SW 1271 (cell line): Measurements from ENCODE around the gene PDAP1.
"Not testable (repeated sequence)": the region's sequence is repeated elsewhere in the genome, so short reads cannot be mapped to it uniquely, and the experiment has no call there.

Experiments used
- DNase-seq, 2 experiments: peaks; one replicate each; lab custom pipeline; 2025; lab: John Stamatoyannopoulos, UW

PDAP1 gene

DNA sequence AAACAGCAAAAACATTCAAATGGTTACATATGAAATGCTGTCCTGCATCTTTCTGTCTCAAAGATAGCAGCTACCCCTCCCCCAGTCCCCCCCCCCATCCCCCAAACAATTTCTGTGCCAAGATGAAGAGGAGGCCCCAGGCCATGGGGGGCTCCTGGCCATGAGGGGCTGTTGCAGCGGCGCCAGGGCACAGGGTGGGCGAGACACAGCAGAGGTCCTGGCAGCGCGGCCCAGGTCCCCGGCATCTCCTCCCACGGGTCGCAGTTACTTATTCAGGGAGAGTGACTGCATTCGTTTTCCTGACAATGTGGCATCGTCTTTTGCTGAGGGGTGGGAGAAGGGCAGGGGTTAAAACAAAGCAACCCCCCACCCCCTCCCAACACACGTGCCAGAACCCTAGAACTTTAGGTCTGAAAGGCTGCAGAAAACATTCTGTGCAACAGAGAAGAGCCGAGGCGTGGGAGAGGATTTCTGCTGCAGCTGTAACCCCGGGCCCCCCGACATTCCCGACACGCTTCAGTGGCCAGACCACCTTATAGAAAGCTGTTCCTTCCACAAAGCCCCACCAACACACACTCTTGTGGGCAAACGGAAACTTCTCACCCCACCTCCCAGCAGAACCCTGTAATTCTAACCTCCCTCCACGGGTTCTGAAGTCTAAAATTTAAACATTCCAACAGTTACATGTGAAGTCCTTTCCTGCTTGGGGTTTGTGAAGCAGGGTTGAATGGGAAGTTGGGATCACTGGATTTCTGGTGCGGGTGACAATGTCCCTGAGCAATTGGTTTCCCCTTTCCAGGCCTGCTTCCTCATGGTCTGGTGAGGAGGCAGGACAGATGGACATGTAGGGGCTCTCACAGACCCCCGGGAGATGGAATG lies 11.7 kb downstream of the PDAP1 start:
- DNase-seq = no peak

DNA sequence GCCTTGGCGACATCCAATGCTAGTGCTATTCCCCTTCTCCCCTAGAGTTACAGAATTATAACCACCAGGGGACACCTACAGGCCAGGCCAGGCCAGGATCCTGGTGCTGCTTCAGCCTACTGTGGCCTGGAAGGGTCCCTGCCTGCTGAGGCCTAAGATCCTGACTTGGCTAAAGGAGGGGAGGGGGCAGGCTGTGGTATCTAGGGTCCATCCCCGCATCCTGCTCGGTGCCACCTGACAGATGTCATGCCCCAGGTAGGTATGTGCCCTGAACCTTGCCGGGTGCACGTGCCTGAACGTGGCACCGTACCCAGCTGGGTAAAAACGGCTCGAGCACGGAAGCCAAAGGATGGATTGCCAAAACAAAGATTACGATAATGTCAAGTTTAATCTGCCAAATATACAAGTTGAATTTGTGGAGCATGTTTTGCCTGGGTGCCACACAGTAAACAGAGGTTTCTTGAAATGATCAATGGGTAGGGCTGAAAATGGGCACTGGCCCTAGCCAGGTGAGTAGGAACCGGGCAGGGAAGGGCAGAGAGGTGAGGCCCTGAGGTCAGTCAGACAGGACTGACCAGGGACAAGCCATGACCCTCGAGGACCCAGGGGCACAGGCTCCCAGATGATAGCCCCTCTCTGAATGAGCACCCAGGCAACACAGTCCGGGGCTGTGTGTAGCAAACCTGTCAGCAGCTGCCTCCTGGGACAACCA lies 12.6 kb downstream of the PDAP1 start:
- DNase-seq = no peak

DNA sequence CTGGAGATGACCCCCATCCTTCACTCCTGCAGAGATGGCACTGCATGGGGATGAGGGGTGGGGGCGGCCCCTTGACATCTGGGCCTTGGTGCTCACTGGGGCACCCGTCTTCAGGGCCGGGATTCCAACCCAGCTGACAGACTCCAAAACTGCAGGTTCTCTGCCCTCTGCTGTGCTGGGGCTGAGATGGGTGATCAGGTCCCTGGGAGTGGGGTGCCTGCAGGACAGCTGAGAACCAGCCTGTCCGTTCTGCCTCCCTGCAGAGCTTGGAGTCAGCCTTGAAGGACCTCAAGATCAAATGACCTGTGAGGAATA lies 14.3 kb downstream of the PDAP1 start:
- no peak for DNase-seq

DNA sequence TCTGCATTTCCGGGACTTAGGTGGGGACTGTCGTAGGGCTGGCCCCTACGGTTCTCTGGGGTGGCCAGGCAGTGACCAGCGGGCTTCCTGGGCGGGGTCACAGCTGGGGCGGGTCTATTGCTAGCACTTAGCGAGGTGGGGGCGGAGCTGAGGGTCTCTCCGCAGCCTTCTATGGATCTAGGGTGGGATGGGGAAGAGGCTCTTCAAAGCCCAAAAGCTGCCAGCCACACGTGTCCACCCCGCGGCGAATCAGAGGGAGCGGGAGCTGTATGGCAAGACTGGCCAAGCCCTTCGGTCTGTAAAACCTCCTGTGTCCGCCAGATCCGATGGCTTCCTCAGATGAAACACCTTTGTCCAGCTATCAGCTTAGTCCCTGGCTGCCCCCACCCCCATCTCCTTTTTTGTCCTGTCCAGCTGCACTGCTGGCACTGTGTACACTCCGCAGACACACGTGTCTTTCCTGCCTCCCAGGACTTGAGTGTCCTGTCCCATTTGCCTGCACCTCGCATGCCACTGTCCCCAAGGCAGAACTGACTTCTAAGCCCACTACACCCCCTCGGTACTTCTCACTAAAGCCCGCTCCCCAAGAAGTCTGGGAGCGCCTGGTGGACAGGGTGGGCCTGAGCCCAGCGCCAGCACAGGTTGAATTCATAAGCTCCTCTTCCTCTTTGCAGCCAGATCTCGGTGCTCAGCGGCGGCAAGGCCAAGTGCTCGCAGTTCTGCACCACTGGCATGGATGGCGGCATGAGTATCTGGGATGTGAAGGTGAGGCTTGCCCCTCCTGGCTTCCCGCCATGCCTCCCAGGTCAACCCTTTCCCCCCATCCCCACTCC lies 14.8 kb downstream of the PDAP1 start:
- no peak for DNase-seq

DNA sequence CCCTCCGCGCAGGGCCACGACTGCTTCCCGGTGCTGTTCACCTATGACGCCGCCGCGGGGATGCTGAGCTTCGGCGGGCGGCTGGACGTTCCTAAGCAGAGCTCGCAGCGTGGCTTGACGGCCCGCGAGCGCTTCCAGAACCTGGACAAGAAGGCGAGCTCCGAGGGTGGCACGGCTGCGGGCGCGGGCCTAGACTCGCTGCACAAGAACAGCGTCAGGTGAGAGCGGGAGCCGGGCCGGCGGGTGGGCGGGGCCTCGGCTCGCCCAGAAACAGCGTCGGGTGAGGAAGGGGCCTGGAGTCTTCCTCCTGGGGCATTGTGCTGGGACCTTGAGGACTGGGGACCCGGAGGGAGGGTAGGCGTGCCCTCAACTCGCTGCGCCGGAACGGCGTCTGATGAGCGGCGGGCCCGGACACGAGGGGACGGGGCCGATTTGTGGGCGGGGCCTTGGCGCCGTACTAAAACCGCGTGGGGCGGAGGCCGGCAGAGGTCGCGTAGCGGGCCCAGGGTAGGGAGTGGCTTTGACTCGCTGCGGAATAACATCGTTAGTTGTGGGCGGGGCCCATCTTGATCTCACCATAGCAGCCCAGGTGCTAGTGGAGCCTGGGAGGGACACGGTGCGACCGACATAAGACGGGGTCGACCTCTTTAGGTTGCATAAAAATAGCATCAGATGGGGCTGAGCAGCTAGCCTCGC lies 15.6 kb downstream of the PDAP1 start:
- DNase-seq = no peak

GRCh38 chr7:99392046-99392445 lies 16.4 kb downstream of the PDAP1 start:
- no peak for DNase-seq

DNA sequence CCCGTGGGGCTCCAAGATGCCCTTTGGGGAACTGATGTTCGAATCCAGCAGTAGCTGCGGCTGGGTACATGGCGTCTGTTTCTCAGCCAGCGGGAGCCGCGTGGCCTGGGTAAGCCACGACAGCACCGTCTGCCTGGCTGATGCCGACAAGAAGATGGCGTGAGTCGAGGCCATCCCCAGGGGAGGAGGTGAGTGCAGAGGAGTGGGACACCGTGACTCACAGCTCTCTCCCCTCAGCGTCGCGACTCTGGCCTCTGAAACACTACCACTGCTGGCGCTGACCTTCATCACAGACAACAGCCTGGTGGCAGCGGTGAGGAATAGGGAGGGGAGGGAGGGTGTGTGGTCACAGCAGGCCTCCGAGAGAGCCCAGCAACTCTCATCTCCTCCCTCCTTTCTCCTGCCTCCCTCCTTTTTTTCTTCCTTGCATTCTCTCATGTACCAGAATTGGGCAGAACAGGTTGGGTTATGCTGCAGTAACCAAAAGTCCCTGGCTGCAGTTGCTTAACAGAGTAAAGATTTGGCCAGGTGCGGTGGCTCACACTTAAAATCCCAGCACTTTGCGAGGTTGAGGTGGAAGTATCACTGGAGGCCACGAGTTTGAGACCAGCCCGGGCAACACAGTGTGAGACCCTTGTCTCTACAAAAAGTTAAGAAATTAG lies 17.3 kb downstream of the PDAP1 start:
- DNase-seq = no peak

DNA sequence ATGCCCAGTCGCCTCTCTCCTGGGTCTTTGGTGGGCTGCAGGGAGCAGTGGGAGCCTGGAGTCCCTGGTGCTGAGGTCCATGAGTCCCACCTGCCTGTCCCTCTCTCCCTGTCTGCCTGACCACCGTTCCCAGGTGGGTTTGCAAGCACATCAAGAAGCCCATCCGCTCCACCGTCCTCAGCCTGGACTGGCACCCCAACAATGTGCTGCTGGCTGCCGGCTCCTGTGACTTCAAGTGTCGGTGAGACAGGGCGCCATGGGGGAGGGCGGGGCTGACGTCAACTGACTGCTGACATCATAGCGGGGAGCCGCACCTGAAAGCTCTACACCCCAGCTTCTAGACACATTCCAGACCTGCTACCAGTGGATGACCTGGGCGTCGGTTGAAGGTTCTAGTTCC lies 18.6 kb downstream of the PDAP1 start:
- DNase-seq = no peak

DNA sequence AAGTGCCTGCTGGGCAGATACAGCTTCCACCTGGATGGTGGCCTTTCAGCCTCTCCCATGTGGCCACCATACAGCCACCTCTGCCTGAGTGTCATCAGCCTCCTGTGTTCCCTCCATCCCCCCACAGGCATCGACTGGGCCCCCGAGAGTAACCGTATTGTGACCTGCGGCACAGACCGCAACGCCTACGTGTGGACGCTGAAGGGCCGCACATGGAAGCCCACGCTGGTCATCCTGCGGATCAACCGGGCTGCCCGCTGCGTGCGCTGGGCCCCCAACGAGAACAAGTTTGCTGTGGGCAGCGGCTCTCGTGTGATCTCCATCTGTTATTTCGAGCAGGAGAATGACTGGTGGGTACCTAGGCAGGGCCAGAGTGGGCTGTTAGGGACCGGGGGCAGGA lies 20.5 kb downstream of the PDAP1 start:
- no peak for DNase-seq

- not testable (repeated sequence) for DNase-seq
Observed at GRCh38 chr7:99387239-99387635, 21.2 kb downstream of the PDAP1 start.

DNA sequence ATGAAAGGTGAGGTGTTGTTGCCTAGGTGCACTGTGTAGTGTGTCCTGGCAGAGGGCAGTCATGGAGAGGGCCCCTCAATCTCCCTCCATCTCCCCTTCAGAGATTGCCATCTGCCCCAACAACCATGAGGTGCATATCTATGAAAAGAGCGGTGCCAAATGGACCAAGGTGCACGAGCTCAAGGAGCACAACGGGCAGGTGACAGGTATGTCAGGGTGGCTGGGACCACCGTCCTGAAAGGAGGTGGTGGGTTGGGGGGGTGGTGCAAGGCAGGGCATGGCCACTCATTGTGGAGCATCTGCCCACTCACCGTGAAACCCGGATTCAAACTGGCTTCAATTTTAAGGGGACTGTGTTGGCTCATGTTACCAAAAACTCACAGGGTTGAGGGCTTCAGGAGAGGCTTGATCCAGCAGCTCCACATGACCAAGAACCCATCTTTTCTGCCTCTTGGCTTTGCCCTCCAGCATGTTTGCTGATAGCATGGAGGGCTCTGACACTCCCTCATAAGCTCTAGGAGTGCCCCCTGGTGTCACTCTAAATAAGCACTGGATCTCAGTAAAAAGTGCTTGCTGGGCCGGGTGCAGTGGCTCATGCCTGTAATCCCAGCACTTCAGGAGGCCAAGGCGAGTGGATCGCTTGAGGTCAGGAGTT lies 21.7 kb downstream of the PDAP1 start:
- peak; percentile 31 to 53 for DNase-seq

- no peak for DNase-seq
Observed at GRCh38 chr7:99385564-99385963, 22.8 kb downstream of the PDAP1 start.

- no peak for DNase-seq
Observed at GRCh38 chr7:99384523-99384922, 23.9 kb downstream of the PDAP1 start.

GRCh38 chr7:99383791-99384370 lies 24.5 kb downstream of the PDAP1 start:
- DNase-seq = no peak

- no peak for DNase-seq
Observed at GRCh38 chr7:99383203-99383602, 25.2 kb downstream of the PDAP1 start.

GRCh38 chr7:99381664-99382075 lies 26.7 kb downstream of the PDAP1 start:
- DNase-seq = no peak

DNA sequence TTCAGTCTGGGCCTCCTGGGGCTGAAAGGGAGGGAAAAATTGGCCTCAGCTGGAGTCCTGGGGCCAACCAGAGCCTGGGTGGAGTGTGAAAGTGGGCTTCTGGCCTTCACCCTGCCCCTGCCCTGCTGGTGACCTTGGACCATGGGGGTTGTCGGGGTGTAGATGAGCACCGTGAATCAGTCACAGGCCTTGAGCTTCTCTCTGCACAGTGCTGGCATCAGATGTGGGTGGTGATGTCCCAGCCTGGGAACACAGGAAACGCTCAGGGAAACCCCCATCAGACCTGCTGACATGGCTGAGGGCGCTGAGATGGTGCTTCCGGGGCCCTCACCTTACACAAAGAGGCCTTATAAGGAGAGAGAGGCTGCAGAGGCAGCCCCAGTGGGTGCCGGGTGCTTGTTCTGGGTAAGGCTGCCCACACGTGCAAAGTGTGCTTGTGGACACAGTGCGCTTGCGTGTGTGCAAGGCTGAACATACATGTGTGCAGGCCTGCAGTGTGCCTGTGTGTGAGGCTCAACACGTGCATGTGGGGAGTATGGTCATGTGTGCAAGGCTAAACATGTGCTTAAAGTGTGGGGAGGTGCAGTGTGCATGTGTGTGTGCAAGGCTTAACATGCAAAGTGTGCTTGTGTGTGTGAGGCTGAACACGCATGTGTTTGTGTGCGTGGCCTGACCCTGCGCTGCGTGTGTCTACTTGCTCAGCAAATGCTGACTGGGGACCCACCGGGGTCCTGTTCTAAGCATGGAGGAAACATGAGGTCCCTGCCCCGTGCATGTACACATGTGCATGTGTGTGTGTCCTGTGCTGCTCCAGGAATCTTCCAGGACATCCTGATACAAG lies 27.4 kb downstream of the PDAP1 start:
- DNase-seq = peak in 1 of 2 experiments; percentile 35

DNA sequence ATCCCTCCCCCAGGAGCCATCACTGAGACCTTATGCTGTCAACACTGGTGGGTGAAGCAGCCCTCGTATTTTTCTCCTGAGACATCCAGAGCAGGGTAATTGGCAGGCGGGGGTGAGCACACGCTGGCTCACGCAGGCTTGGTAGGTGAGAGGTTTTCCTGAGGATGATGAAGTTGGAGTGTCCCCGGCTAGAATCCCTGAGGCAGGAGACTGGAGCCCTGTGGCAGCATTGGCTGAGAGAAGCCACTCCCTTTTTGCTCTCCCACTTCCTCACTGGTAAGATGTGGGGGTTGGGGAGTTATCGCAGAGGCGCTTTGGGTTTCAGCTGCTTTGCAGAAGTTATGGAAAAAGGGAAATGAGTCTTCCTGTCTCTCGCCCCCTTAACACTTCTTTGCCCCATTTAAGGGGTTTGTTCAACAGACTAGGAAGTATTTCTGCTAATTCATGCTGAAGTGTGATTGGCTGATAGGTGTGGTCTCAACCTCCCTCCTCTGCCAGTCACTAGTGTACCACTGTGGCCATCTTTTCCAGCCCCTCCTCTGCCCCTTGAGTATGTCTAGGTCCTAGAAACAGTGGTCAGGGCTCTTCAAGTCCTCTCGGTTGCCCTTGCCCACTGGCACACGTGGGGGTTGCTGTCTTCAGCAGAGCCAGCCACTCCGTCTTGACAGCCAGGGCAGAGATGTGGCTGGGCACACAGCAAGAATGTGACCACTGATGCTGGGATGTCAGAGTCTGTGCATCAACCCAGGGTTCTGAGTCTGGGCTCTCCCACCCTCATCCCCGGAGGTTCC lies 28.2 kb downstream of the PDAP1 start:
- no peak for DNase-seq

GRCh38 chr7:99379693-99380031 lies 28.7 kb downstream of the PDAP1 start:
- DNase-seq = not testable (repeated sequence)
